GM19099 (cell line): Measurements from ENCODE around the gene SEC31B.

Source experiments
- POLR2A ChIP-seq: IDR thresholded peaks from 3 replicates; pipeline ENCODE4 v1.6.1; 2011; ENCODE audit warnings: low read depth; ENCODE audit not compliant: insufficient read length; ENCODE audit errors: extremely low read depth

SEC31B gene

DNA sequence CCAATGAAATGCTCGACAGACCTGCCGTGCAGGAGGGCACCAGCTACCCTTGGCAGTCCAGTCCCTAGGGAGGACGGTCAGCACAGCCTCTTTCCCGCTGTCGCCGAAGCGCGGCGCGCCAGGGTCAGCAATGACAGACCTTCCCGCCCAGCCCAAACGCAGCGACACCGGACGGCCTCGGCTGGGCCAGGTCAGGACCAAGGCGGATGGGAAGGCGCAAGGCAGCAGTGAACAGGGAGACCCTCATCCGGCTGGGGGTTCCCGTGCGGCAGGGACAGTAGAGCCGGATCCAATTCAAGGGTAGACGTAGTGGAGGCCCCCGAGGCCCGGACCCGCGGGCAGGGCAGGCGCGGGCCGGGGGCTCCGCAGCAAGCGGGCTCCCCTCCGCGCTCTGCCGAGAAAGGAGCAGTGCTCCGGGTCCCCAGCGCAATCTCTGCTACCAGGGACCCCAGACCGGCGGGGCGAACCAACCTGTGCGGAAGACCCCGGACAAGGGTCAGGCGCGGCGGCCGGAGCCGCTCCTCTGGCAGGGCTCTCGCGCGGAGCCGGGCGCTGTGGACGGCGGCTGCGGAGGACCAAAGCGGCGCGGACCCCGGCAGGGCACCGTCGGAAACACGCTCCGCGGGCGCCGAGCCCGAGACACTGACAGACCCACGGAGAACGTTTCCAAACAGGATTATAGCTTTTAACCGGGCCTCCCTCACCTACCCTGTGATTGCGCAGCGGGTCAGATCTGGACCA is at the start of gene SEC31B:
Gene SEC31B, minus strand, starts transcription at position 551 of the 741 bp plus-strand sequence. CDS start 2,909 bp downstream, outside the sequence.
- no peak for TF ChIP-seq POLR2A

- no peak for TF ChIP-seq POLR2A
Observed at GRCh38 chr10:100568912-100569311, 49.3 kb upstream of the SEC31B start.

DNA sequence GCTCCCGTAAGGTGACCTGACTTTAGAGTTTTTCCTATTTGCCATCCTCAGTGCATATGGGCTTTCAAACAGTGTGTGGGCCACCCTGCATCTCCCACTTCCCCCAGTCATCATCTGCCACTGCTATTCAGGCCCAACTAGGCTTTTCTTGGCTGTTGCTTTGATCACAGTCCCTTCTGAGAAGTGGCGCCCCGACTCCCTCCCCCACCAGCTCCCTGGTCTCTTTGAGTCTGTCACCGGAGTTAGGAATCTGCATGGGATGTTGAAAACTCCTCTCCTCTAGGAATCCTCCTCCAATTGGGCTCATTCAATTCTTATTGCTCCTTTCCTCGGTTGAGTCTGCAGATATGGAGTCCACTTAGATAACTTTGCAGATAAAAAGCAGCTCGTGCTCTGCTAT is 48.2 kb upstream of the SEC31B start:
- TF ChIP-seq POLR2A: no peak

- TF ChIP-seq POLR2A: no peak
Observed at GRCh38 chr10:100567249-100567648, 47.6 kb upstream of the SEC31B start.

DNA sequence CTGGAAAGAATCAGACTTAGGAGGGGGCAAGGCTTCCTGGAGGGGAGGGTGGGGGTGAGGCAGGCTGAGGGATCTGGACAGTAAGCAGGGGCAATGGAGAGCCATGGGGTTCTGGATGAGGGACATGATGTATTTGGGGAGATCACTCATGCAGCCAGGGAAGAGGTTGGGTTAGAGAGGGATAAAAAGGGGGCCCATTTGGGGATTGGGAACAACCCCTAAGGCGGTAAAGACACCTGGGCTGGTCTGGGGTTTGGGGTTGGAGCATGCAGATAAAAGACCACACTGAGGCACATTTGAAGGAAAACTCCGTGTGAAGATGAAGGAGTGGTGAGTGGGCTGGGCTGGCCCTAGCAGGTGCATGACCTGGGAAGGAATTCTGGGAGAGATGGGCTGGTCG is 46.9 kb upstream of the SEC31B start:
- no peak for TF ChIP-seq POLR2A

- TF ChIP-seq POLR2A: no peak
Observed at GRCh38 chr10:100565206-100565985, 45.7 kb upstream of the SEC31B start.

DNA sequence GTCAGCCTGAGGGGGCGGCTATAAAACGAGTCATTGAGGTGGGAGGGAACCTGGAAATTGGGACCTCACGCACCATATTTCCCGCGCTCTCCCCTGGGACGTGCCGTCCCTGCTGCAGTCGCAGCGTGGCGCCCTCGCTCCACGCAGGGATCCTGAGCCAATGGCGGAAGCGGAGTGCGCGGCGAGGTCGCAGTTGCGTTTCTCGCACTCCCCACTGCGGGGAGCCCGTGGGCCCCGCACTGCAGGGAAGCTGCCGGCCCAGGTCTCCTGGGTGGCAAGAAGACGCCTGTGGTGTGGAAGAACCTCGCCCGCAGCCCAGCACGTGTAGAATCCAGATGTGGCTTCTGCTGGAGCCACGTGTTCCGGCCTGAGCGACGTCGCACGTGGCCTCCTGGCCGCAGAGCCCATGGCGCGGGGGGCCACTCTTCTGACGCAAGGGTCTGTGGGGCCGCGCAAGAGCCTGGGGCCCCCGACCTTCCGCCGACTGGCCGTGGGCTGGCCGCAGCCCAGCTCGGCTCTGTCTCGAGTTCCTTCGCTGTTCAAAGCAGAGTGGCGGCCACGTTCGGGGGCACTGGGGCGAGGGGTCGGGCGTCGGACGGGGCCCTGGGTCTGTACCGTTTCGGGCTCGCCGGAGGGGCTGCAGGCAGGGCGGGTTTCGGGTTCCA is 42.5 kb upstream of the SEC31B start:
- TF ChIP-seq POLR2A: no peak

GRCh38 chr10:100561005-100561404 is 41.3 kb upstream of the SEC31B start:
- TF ChIP-seq POLR2A: no peak

GRCh38 chr10:100560248-100560647 is 40.6 kb upstream of the SEC31B start:
- TF ChIP-seq POLR2A: no peak

- no peak for TF ChIP-seq POLR2A
Observed at GRCh38 chr10:100554902-100555301, 35.2 kb upstream of the SEC31B start.

DNA sequence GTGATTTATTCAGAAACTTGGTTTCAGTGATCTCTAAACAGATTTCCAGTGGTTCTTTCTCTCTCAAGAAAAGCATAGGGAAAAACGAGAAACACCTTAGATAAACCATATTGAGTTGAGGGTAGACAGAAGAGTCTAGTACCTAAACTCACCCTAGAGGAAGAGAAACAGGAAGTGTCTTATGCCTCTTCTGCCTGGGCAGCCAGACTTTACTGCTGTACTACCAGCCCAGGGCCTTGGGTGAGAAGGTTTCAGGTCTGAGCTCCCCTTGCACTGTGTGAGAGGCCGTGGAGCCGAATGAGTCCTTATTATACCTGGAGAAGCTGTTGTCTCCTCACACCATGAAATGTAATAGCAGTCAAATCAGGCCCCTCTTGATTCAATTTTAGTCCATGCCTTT is 34.3 kb upstream of the SEC31B start:
- TF ChIP-seq POLR2A: no peak

DNA sequence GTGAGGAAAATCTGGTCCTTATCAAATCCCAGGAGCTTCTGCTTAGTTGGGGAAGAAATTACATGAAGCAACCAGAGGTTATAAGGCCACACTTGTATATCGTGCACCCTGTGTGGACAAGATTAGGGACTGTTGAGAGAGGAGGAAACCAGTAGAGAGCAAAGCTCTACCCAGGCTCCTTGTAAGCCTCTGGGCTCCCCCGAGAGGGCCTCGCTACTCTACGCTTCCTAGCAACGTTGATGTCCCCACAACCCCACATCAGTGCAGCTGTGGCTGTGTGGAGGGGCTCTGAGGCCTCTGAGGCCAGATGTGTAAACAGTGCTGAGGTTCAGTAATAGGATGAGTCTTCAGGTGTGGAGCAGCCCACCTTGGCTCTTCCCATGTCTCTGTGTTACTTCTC is 32.1 kb upstream of the SEC31B start:
- no peak for TF ChIP-seq POLR2A

GRCh38 chr10:100551196-100551595 is 31.5 kb upstream of the SEC31B start:
- no peak for TF ChIP-seq POLR2A

- no peak for TF ChIP-seq POLR2A
Observed at GRCh38 chr10:100544950-100545349, 25.3 kb upstream of the SEC31B start.

GRCh38 chr10:100537475-100537874 is 17.8 kb upstream of the SEC31B start:
- TF ChIP-seq POLR2A: no peak
